GM03348 (cell line): ENCODE results near the gene CD1C.
"Not testable (repeated sequence)": the region's sequence is repeated elsewhere in the genome, so short reads cannot be mapped to it uniquely, and the experiment has no call there.

Experiments used
- DNase-seq: peaks from one replicate; pipeline ENCODE4 v3.0.0; 2012; ENCODE audit warnings: low spot score

Gene CD1C

GRCh38 chr1:158329300-158329699 lies 39.6 kb downstream of the CD1C start:
- DNase-seq = no peak

- DNase-seq = no peak
These were observed 40.0 kb downstream of the CD1C start for GRCh38 chr1:158329733-158330132.

- no peak for DNase-seq
These were observed 40.8 kb downstream of the CD1C start for GRCh38 chr1:158330391-158331105.

GRCh38 chr1:158331106-158331425 lies 41.3 kb downstream of the CD1C start:
- DNase-seq = no peak

- no peak for DNase-seq
These were observed 41.9 kb downstream of the CD1C start, which contains the start of gene CD1B for GRCh38 chr1:158331481-158332150. Gene CD1B, minus strand, starts transcription at chr1:158331531. Its CDS starts 108 bp downstream, at chr1:158331423.

- no peak for DNase-seq
These were observed 43.9 kb downstream of the CD1C start for GRCh38 chr1:158333405-158334155.

GRCh38 chr1:158334526-158335212 lies 44.9 kb downstream of the CD1C start:
- no peak for DNase-seq

GRCh38 chr1:158335213-158335532 lies 45.5 kb downstream of the CD1C start:
- DNase-seq = no peak

GRCh38 chr1:158336413-158336812 lies 46.7 kb downstream of the CD1C start:
- DNase-seq = not testable (repeated sequence)
